SK-N-SH treated with all-trans-retinoic acid at 6 μM for 48 hours (cell line): Measurements from ENCODE around the gene SLC46A2.

Source experiments
- ATAC-seq: fragments of 200-7000 bp; cut with Tn5 transposase; 3 replicates; pipeline ENCODE4 v1.9.1; 2020; ENCODE audit warnings: mild to moderate bottlenecking, moderate library complexity
- ARNTL ChIP-seq: fragments of 450-650 bp; formaldehyde crosslinking; IDR thresholded peaks from 2 replicates; pipeline ENCODE4 v1.5.0; 2020; ENCODE audit warnings: low read depth, mild to moderate bottlenecking, moderate library complexity, borderline replicate concordance
- BACH2 ChIP-seq: fragments of 250-450 bp; sonication (Bioruptor Pico); IDR thresholded peaks from 2 replicates; pipeline ENCODE4 v1.9.0; 2021; ENCODE audit warnings: mild to moderate bottlenecking, borderline replicate concordance
- CSDC2 ChIP-seq: fragments of 250-450 bp; sonication (Bioruptor Pico); IDR thresholded peaks from 2 replicates; pipeline ENCODE4 v1.5.0; 2020; ENCODE audit warnings: mild to moderate bottlenecking, moderate library complexity
- ESRRG ChIP-seq: fragments of 250-450 bp; sonication (Bioruptor Pico); IDR thresholded peaks from 2 replicates; pipeline ENCODE4 v1.6.1; 2021; ENCODE audit warnings: mild to moderate bottlenecking
- GLIS3 ChIP-seq: fragments of 250-450 bp; sonication (Bioruptor Pico); IDR thresholded peaks from 2 replicates; pipeline ENCODE4 v1.5.0; 2020; ENCODE audit warnings: mild to moderate bottlenecking, moderate library complexity
- ISL1 ChIP-seq: fragments of 250-450 bp; sonication (Bioruptor Pico); IDR thresholded peaks from 2 replicates; pipeline ENCODE4 v2.1.2; 2022; ENCODE audit warnings: mild to moderate bottlenecking, moderate library complexity
- OSR1 ChIP-seq: fragments of 250-450 bp; sonication (Bioruptor Pico); IDR thresholded peaks from 2 replicates; pipeline ENCODE4 v1.8.0; 2022; ENCODE audit warnings: moderate library complexity, mild to moderate bottlenecking, inconsistent platforms
- PPARA ChIP-seq: fragments of 250-450 bp; sonication (Bioruptor Pico); IDR thresholded peaks from 2 replicates; pipeline ENCODE4 v1.5.0; 2020; ENCODE audit warnings: mild to moderate bottlenecking, borderline replicate concordance
- RARB ChIP-seq: fragments of 250-450 bp; sonication (Bioruptor Pico); IDR thresholded peaks from 2 replicates; pipeline ENCODE4 v1.8.0; 2021; ENCODE audit warnings: mild to moderate bottlenecking, moderate library complexity
- SNAI2 ChIP-seq: fragments of 250-450 bp; sonication (Bioruptor Pico); IDR thresholded peaks from 2 replicates; pipeline ENCODE4 v1.5.0; 2020; ENCODE audit warnings: mild to moderate bottlenecking, moderate library complexity
- TCF4 ChIP-seq: fragments of 250-450 bp; sonication (Bioruptor Pico); IDR thresholded peaks from 2 replicates; pipeline ENCODE4 v1.8.0; 2021; ENCODE audit warnings: mild to moderate bottlenecking, moderate library complexity, borderline replicate concordance
- TOX ChIP-seq: fragments of 250-450 bp; sonication (Bioruptor Pico); IDR thresholded peaks from 2 replicates; pipeline ENCODE4 v1.8.0; 2021; ENCODE audit warnings: mild to moderate bottlenecking, moderate library complexity, borderline replicate concordance
- ZC3H10 ChIP-seq: fragments of 250-450 bp; sonication (Bioruptor Pico); IDR thresholded peaks from 2 replicates; pipeline ENCODE4 v1.5.1; 2021; ENCODE audit warnings: mild to moderate bottlenecking, moderate library complexity
- ZFP3 ChIP-seq: fragments of 250-450 bp; sonication (Bioruptor Pico); IDR thresholded peaks from 2 replicates; pipeline ENCODE4 v1.5.0; 2020; ENCODE audit warnings: mild to moderate bottlenecking, moderate library complexity
- ZFP30 ChIP-seq: fragments of 450-650 bp; formaldehyde crosslinking; IDR thresholded peaks from 2 replicates; pipeline ENCODE4 v1.5.0; 2022; ENCODE audit warnings: mild to moderate bottlenecking, moderate library complexity
- ZNF565 ChIP-seq: fragments of 450-650 bp; formaldehyde crosslinking; conservative IDR thresholded peaks from 2 replicates; pipeline ENCODE4 v1.5.0; 2020; ENCODE audit warnings: low read depth, mild to moderate bottlenecking, moderate library complexity
- ZNF70 ChIP-seq: fragments of 450-650 bp; formaldehyde crosslinking; IDR thresholded peaks from 2 replicates; pipeline ENCODE4 v1.5.0; 2020; ENCODE audit warnings: mild to moderate bottlenecking, moderate library complexity
- TF ChIP-seq, protein P1 (sequence below): fragments of 250-450 bp; sonication (Bioruptor Pico); IDR thresholded peaks from 2 replicates; pipeline ENCODE4 v1.8.0; 2021; ENCODE audit warnings: low read depth, mild to moderate bottlenecking, moderate library complexity, borderline replicate concordance
- TF ChIP-seq, protein P2 (sequence below): fragments of 250-450 bp; sonication (Bioruptor Pico); IDR thresholded peaks from 2 replicates; pipeline ENCODE4 v1.5.0; 2020; ENCODE audit warnings: mild to moderate bottlenecking, moderate library complexity
- TF ChIP-seq, protein P3 (sequence below): fragments of 250-450 bp; sonication (Bioruptor Pico); IDR thresholded peaks from 2 replicates; pipeline ENCODE4 v1.5.1; 2020; ENCODE audit warnings: low read depth, mild to moderate bottlenecking, moderate library complexity
- TF ChIP-seq, protein P4 (sequence below): fragments of 250-450 bp; sonication (Bioruptor Pico); IDR thresholded peaks from 2 replicates; pipeline ENCODE4 v1.5.1; 2021; ENCODE audit warnings: mild to moderate bottlenecking, moderate library complexity
- TF ChIP-seq, protein P5 (sequence below): fragments of 250-450 bp; sonication (Bioruptor Pico); IDR thresholded peaks from 2 replicates; pipeline ENCODE4 v1.8.0; 2020; ENCODE audit warnings: mild to moderate bottlenecking, moderate library complexity, borderline replicate concordance

Gene SLC46A2

DNA sequence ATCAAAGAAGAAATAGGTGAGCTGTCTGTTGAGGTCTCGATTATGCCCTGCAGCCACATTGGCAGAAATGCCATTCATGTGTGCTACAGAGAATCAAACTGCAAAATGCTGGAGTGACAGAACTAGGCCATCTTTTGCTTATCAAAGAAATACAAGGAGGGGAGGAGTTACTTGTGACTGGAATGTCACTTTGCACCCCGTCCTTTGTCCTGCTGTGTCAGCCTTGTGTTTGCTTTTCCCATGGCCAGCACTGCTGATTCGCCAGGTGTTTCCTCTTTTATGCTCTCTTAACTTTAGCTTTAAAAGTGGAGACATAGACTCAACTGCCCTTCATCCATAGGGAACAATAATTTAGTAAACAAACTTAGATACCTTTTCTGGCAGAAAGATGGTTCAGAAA lies 54.3 kb downstream of the SLC46A2 start:
- ATAC-seq: no peak
- no peak for TF ChIP-seq ZFP30 (CRISPR knock-in tag)
- TF ChIP-seq ZNF565 (CRISPR knock-in tag): no peak
- TF ChIP-seq, protein P1, sequence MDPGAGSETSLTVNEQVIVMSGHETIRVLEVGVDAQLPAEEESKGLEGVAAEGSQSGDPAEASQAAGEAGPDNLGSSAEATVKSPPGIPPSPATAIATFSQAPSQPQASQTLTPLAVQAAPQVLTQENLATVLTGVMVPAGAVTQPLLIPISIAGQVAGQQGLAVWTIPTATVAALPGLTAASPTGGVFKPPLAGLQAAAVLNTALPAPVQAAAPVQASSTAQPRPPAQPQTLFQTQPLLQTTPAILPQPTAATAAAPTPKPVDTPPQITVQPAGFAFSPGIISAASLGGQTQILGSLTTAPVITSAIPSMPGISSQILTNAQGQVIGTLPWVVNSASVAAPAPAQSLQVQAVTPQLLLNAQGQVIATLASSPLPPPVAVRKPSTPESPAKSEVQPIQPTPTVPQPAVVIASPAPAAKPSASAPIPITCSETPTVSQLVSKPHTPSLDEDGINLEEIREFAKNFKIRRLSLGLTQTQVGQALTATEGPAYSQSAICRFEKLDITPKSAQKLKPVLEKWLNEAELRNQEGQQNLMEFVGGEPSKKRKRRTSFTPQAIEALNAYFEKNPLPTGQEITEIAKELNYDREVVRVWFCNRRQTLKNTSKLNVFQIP (CRISPR knock-in tag): no peak
- TF ChIP-seq SNAI2 (CRISPR knock-in tag): no peak
- no peak for TF ChIP-seq ZNF70 (CRISPR knock-in tag)
- TF ChIP-seq, protein P2, sequence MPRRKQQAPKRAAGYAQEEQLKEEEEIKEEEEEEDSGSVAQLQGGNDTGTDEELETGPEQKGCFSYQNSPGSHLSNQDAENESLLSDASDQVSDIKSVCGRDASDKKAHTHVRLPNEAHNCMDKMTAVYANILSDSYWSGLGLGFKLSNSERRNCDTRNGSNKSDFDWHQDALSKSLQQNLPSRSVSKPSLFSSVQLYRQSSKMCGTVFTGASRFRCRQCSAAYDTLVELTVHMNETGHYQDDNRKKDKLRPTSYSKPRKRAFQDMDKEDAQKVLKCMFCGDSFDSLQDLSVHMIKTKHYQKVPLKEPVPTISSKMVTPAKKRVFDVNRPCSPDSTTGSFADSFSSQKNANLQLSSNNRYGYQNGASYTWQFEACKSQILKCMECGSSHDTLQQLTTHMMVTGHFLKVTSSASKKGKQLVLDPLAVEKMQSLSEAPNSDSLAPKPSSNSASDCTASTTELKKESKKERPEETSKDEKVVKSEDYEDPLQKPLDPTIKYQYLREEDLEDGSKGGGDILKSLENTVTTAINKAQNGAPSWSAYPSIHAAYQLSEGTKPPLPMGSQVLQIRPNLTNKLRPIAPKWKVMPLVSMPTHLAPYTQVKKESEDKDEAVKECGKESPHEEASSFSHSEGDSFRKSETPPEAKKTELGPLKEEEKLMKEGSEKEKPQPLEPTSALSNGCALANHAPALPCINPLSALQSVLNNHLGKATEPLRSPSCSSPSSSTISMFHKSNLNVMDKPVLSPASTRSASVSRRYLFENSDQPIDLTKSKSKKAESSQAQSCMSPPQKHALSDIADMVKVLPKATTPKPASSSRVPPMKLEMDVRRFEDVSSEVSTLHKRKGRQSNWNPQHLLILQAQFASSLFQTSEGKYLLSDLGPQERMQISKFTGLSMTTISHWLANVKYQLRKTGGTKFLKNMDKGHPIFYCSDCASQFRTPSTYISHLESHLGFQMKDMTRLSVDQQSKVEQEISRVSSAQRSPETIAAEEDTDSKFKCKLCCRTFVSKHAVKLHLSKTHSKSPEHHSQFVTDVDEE (CRISPR knock-in tag): no peak
- no peak for TF ChIP-seq RARB (CRISPR knock-in tag)
- TF ChIP-seq, protein P3, sequence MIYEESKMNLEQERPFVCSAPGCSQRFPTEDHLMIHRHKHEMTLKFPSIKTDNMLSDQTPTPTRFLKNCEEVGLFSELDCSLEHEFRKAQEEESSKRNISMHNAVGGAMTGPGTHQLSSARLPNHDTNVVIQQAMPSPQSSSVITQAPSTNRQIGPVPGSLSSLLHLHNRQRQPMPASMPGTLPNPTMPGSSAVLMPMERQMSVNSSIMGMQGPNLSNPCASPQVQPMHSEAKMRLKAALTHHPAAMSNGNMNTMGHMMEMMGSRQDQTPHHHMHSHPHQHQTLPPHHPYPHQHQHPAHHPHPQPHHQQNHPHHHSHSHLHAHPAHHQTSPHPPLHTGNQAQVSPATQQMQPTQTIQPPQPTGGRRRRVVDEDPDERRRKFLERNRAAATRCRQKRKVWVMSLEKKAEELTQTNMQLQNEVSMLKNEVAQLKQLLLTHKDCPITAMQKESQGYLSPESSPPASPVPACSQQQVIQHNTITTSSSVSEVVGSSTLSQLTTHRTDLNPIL (CRISPR knock-in tag): no peak
- no peak for TF ChIP-seq TOX
- no peak for TF ChIP-seq OSR1 (CRISPR knock-in tag)
- no peak for TF ChIP-seq ZC3H10 (CRISPR knock-in tag)
- no peak for TF ChIP-seq PPARA (CRISPR knock-in tag)
- TF ChIP-seq ISL1 (CRISPR knock-in tag): no peak
- no peak for TF ChIP-seq ZFP3 (CRISPR knock-in tag)
- no peak for TF ChIP-seq BACH2 (CRISPR knock-in tag)
- no peak for TF ChIP-seq ARNTL (CRISPR knock-in tag)
- TF ChIP-seq CSDC2 (CRISPR knock-in tag): no peak
- TF ChIP-seq ESRRG: no peak

DNA sequence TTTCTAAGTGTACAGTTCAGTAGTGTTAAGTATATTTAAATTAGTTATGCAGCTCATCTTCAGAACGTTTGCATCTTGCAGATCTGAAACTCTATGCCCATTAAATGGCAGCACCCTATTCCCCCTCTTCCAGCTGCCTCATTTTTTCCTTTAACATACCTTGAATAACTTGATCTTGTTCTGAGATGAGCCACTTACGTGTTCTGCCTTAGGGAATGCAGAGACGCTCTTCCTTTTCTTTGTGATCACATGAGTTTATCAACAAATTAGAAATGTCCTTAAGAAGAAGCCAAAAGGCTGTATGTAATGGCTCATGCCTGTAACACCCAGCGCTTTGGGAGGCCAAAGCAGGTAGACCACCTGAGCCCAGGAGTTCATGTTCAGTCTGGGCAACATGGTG lies 57.6 kb downstream of the SLC46A2 start:
- ATAC-seq: no peak
- TF ChIP-seq, protein P4, sequence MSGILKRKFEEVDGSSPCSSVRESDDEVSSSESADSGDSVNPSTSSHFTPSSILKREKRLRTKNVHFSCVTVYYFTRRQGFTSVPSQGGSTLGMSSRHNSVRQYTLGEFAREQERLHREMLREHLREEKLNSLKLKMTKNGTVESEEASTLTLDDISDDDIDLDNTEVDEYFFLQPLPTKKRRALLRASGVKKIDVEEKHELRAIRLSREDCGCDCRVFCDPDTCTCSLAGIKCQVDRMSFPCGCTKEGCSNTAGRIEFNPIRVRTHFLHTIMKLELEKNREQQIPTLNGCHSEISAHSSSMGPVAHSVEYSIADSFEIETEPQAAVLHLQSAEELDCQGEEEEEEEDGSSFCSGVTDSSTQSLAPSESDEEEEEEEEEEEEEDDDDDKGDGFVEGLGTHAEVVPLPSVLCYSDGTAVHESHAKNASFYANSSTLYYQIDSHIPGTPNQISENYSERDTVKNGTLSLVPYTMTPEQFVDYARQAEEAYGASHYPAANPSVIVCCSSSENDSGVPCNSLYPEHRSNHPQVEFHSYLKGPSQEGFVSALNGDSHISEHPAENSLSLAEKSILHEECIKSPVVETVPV (CRISPR knock-in tag): no peak
- TF ChIP-seq ZNF70 (CRISPR knock-in tag) (no peak), TCF4 (CRISPR knock-in tag) (no peak), TOX (no peak), SNAI2 (CRISPR knock-in tag) (no peak), GLIS3 (CRISPR knock-in tag) (no peak), ZFP3 (CRISPR knock-in tag) (no peak), BACH2 (CRISPR knock-in tag) (no peak), ISL1 (CRISPR knock-in tag) (no peak)
- TF ChIP-seq, protein P2 (CRISPR knock-in tag): no peak
- TF ChIP-seq, protein P3 (CRISPR knock-in tag): no peak
- TF ChIP-seq, protein P5, sequence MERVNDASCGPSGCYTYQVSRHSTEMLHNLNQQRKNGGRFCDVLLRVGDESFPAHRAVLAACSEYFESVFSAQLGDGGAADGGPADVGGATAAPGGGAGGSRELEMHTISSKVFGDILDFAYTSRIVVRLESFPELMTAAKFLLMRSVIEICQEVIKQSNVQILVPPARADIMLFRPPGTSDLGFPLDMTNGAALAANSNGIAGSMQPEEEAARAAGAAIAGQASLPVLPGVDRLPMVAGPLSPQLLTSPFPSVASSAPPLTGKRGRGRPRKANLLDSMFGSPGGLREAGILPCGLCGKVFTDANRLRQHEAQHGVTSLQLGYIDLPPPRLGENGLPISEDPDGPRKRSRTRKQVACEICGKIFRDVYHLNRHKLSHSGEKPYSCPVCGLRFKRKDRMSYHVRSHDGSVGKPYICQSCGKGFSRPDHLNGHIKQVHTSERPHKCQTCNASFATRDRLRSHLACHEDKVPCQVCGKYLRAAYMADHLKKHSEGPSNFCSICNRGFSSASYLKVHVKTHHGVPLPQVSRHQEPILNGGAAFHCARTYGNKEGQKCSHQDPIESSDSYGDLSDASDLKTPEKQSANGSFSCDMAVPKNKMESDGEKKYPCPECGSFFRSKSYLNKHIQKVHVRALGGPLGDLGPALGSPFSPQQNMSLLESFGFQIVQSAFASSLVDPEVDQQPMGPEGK (CRISPR knock-in tag): no peak
